ENCODE data around the gene PLCB1.

DNA sequence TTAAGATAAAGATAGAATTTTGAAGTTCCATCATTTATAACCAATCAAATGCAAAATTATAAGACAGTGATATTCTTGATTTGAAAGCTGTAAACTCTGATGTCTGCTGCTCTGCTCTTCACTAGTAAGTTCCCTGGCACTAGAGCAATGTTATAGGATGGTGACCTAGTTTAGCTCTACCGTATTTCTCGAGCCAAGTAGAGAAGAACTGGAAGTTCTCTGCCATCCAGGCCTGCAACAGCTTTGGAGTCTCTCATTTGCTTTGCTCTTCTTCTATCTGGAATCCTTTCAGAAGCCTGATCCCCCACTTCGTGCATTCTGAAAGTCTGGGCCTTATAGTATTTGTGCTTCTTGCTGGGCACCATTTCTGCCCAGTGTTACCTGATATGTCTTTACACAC lies 100.3 kb downstream of the PLCB1 start:
- no peak for TF ChIP-seq CTCF (IDR thresholded peaks at IDR 0.05; ENCODE audit: insufficient read depth, low read depth, low read length)
- TF ChIP-seq EZH2 (IDR thresholded peaks at IDR 0.05; ENCODE audit: insufficient read depth, low read length) = no peak

Measured in astrocyte (in vitro differentiated cells and primary cell).